Measurements from ENCODE around the gene WNT10A. TPM values are rescaled to one million over a fixed set of nuclear protein-coding genes. Genes with fewer than 3 reads are reported as not detected.

Gene WNT10A
- total RNA-seq, 2 donors from 2014 or later, result 3.6 to 4.3 TPM

GRCh38 chr2:218865396-218865795, 15.3 kb upstream of the WNT10A start:
- TF ChIP-seq POLR2A (IDR thresholded peaks at IDR 0.05), result no peak
- no peak for TF ChIP-seq POLR2AphosphoS5 (IDR thresholded peaks at IDR 0.05)
- TF ChIP-seq CTCF (IDR thresholded peaks at IDR 0.05), result no peak
- H3K27ac ChIP-seq, result no peak overlapping the region
- no peak overlapping the region for H3K4me3 ChIP-seq
- intact Hi-C loops (cut with DNase I), result no loop called here
- WGBS, result 58% methylated on average over 4 of the region's 4 CpGs
- H3K9me3 ChIP-seq, result no peaks in the 10 kb centered on the region
- no peak for DNase-seq (ENCODE audit: low spot score)
- no peaks in the 10 kb centered on the region for H3K27me3 ChIP-seq (replicated peaks; ENCODE audit: insufficient read depth)
- H3K4me1 ChIP-seq (replicated peaks), result no peaks in the 10 kb centered on the region
- no peaks in the 10 kb centered on the region for H3K36me3 ChIP-seq

DNA sequence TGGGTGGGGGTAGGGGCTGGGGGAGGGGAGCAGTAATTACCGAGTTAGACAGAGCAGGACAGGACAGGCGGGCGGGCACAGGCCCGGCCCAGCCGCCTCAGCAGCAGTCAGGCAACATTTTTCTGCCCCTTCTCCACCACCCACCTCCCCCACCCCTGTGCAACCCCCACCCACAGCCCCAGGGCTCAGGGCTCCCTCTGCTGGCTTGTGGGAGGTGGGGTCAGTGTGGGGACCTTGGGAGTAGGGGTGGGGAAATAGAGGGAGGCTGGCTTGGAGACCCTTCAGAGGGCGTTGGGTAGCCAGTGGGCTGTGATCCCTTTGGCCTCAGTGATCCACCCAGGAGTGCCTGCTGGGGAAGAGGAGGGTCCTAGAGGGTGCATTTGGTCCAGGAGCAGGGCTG, 14.7 kb upstream of the WNT10A start:
- Histone ChIP-seq H3K36me3 (no peaks in the 10 kb centered on the region), H3K4me3 (no peak overlapping the region), H3K4me1 (replicated peaks) (no peaks in the 10 kb centered on the region), H3K27ac (no peak overlapping the region), H3K9me3 (no peaks in the 10 kb centered on the region), H3K27me3 (replicated peaks; ENCODE audit: insufficient read depth) (no peaks in the 10 kb centered on the region)
- DNase-seq (ENCODE audit: low spot score), result no peak
- WGBS, result 48% methylated on average over 6 of the region's 6 CpGs
- TF ChIP-seq CTCF (IDR thresholded peaks at IDR 0.05) (no peak), POLR2AphosphoS5 (IDR thresholded peaks at IDR 0.05) (no peak), POLR2A (IDR thresholded peaks at IDR 0.05) (no peak)
- intact Hi-C loops (cut with DNase I), result no loop called here

DNA sequence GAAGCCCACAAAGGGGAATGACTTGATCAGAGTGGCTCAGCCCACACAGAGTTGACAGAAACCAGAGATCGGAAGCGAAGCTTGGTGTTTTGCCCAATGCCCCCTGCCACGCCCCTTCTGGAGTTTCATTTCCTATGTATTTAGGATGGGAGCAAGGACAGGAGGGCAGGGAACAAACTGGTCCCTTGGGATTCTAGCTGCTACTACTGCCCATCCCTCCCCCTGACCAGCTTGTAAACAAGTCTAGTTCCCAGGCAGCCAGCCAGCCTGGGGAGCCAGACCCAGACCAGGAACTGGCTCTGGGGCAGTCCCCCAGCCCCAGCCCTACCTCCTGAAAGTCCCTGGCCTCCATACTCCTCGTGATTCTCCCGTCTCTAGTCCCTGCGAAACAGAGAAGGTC, 12.8 kb upstream of the WNT10A start:
- no peak overlapping the region for H3K27ac ChIP-seq
- no peaks in the 10 kb centered on the region for H3K36me3 ChIP-seq
- 29% methylated on average over 6 of the region's 6 CpGs for WGBS
- H3K4me3 ChIP-seq, result no peak overlapping the region
- DNase-seq (ENCODE audit: low spot score), result no peak
- H3K9me3 ChIP-seq, result no peaks in the 10 kb centered on the region
- H3K4me1 ChIP-seq (replicated peaks), result no peaks in the 10 kb centered on the region
- intact Hi-C loops (cut with DNase I), result no loop called here
- TF ChIP-seq CTCF (IDR thresholded peaks at IDR 0.05) (no peak), POLR2AphosphoS5 (IDR thresholded peaks at IDR 0.05) (no peak), POLR2A (IDR thresholded peaks at IDR 0.05) (no peak)
- peaks cover 4% of the 10 kb centered on the region for H3K27me3 ChIP-seq (replicated peaks; ENCODE audit: insufficient read depth)

DNA sequence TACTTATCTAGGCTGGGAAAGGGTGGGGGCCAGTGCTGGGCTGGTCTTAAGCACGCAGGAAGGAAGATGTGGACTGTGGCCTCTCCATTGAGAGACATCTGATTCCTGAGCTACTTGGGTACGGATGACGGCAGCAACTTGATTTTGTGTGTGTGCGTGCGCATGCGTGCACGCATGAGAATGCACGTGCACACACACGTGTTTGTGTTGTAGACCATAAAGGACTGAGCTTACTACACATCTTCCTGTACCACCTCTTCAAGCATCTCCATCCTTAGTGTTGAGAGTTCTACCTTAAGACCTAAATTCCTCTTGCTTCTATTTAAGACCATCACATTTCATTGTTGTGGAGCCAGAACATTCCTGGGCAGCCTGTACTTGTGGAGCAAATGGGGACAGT, 11.6 kb upstream of the WNT10A start:
- DNase-seq (ENCODE audit: low spot score), result no peak
- Histone ChIP-seq H3K27ac (no peak overlapping the region), H3K4me1 (replicated peaks) (no peaks in the 10 kb centered on the region), H3K27me3 (replicated peaks; ENCODE audit: insufficient read depth) (peaks cover 7% of the 10 kb centered on the region), H3K36me3 (no peaks in the 10 kb centered on the region), H3K9me3 (no peaks in the 10 kb centered on the region), H3K4me3 (no peak overlapping the region)
- intact Hi-C loops (cut with DNase I), result no loop called here
- TF ChIP-seq CTCF (IDR thresholded peaks at IDR 0.05), result no peak
- no peak for TF ChIP-seq POLR2A (IDR thresholded peaks at IDR 0.05)
- no peak for TF ChIP-seq POLR2AphosphoS5 (IDR thresholded peaks at IDR 0.05)
- WGBS, result 85% methylated on average over 9 of the region's 9 CpGs

DNA sequence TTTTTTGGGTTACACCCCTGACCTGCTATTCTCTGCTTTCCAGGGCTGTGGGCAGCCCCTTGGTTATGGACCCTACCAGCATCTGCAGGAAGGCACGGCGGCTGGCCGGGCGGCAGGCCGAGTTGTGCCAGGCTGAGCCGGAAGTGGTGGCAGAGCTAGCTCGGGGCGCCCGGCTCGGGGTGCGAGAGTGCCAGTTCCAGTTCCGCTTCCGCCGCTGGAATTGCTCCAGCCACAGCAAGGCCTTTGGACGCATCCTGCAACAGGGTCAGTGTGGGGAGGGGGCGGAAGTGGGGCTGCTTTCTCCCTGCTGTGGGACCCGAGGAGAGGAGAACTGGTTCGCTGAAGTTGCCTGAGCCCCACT, 9.7 kb upstream of the WNT10A start:
- Histone ChIP-seq H3K27ac (no peak overlapping the region), H3K36me3 (no peaks in the 10 kb centered on the region), H3K27me3 (replicated peaks; ENCODE audit: insufficient read depth) (peaks cover 13% of the 10 kb centered on the region), H3K4me3 (no peak overlapping the region), H3K9me3 (no peaks in the 10 kb centered on the region), H3K4me1 (replicated peaks) (no peaks in the 10 kb centered on the region)
- 32% methylated on average over 18 of the region's 18 CpGs for WGBS
- DNase-seq (ENCODE audit: low spot score), result no peak
- intact Hi-C loops (cut with DNase I), result no loop called here
- TF ChIP-seq CTCF (IDR thresholded peaks at IDR 0.05), result no peak
- no peak for TF ChIP-seq POLR2A (IDR thresholded peaks at IDR 0.05)
